ENCODE results near the gene MXD1. TPM values are rescaled to one million over a fixed set of nuclear protein-coding genes. Genes with fewer than 3 reads are reported as not detected.

MXD1 gene
- total and polyA plus RNA-seq, 12 donors, result 1.7 to 12.1 (median 7.1) TPM

GRCh38 chr2:69944756-69945155 lies 29.8 kb downstream of the MXD1 start:
- TF ChIP-seq CTCF (IDR thresholded peaks at IDR 0.05), result no peak
- no peak for TF ChIP-seq POLR2A (IDR thresholded peaks at IDR 0.05)
- Histone ChIP-seq H3K4me3 (no peak overlapping the region), H3K9me3 (replicated peaks in 1 of 3) (no peaks in the 10 kb centered on the region), H3K4me1 (replicated peaks in 1 of 2) (no peaks in the 10 kb centered on the region), H3K36me3 (replicated peaks in 1 of 2) (peaks cover 0 to 9% of the 10 kb centered on the region in 2 donors), H3K27ac (no peak overlapping the region), H3K27me3 (no peaks in the 10 kb centered on the region)
- DNase-seq, result no peak
- intact Hi-C loops (cut with DNase I), result no loop called here
- WGBS, 4 donors, result 93 to 98% (median 95%) methylated on average over 7 of the region's 7 CpGs

- DNase-seq, result no peak
- 83 to 94% (median 84%) methylated on average over 6 to 8 of the region's 8 CpGs for WGBS, 4 donors
Observed at GRCh38 chr2:69945441-69945840, 30.5 kb downstream of the MXD1 start.

GRCh38 chr2:69945941-69946340 lies 31.0 kb downstream of the MXD1 start:
- no peak for DNase-seq
- Histone ChIP-seq H3K27me3 (no peaks in the 10 kb centered on the region), H3K4me3 (no peak overlapping the region), H3K4me1 (replicated peaks in 1 of 2) (no peaks in the 10 kb centered on the region), H3K27ac (no peak overlapping the region), H3K36me3 (replicated peaks in 1 of 2) (peaks cover 0 to 3% of the 10 kb centered on the region in 2 donors), H3K9me3 (replicated peaks in 1 of 3) (no peaks in the 10 kb centered on the region)
- 81 to 100% (median 88%) methylated on average over 2 to 8 of the region's 8 CpGs for WGBS, 4 donors
- intact Hi-C loops (cut with DNase I), result no loop called here
- TF ChIP-seq CTCF (IDR thresholded peaks at IDR 0.05) (no peak), POLR2A (IDR thresholded peaks at IDR 0.05) (no peak)

More at GRCh38 chr2:69945441-69945840, 30.5 kb downstream of the MXD1 start:
- Histone ChIP-seq H3K4me3 (no peak overlapping the region), H3K27ac (no peak overlapping the region), H3K4me1 (replicated peaks in 1 of 2) (no peaks in the 10 kb centered on the region), H3K9me3 (replicated peaks in 1 of 3) (no peaks in the 10 kb centered on the region), H3K36me3 (replicated peaks in 1 of 2) (peaks cover 0 to 3% of the 10 kb centered on the region in 2 donors), H3K27me3 (no peaks in the 10 kb centered on the region)
- intact Hi-C loops (cut with DNase I), result no loop called here
- no peak for TF ChIP-seq POLR2A (IDR thresholded peaks at IDR 0.05)
- TF ChIP-seq CTCF (IDR thresholded peaks at IDR 0.05), result no peak

- DNase-seq, result no peak
- H3K4me3 ChIP-seq, result no peak overlapping the region
- no peaks in the 10 kb centered on the region for H3K27me3 ChIP-seq
- H3K9me3 ChIP-seq (replicated peaks in 1 of 3), result no peaks in the 10 kb centered on the region
- peaks cover 0 to 3% of the 10 kb centered on the region in 2 donors for H3K36me3 ChIP-seq (replicated peaks in 1 of 2)
- no peak overlapping the region for H3K27ac ChIP-seq
- H3K4me1 ChIP-seq (replicated peaks in 1 of 2), result no peaks in the 10 kb centered on the region
- intact Hi-C loops (cut with DNase I), result no loop called here
- TF ChIP-seq POLR2A (IDR thresholded peaks at IDR 0.05) (no peak), CTCF (IDR thresholded peaks at IDR 0.05) (no peak)
- 73 to 79% (median 75%) methylated on average over 12 to 13 of the region's 13 CpGs for WGBS, 4 donors
Observed at GRCh38 chr2:69946351-69947324, 31.7 kb downstream of the MXD1 start.
